ENCODE results near the gene ZNF507. TPM values are rescaled to one million over a fixed set of nuclear protein-coding genes. Genes with fewer than 3 reads are reported as not detected.

The ZNF507 gene
- total and polyA plus RNA-seq, 12 donors: 4.3 to 23.2 (median 14.7) TPM

- no peaks in the 10 kb centered on the region for H3K4me1 ChIP-seq (replicated peaks in 1 of 2)
- no peak for DNase-seq
- no peak overlapping the region for H3K4me3 ChIP-seq
- WGBS, 4 donors: 75 to 86% (median 82%) methylated on average over 1 of the region's 1 CpG
- no peaks in the 10 kb centered on the region for H3K36me3 ChIP-seq (replicated peaks in 1 of 2)
- no peak overlapping the region for H3K27ac ChIP-seq
- no peak for TF ChIP-seq POLR2A (IDR thresholded peaks at IDR 0.05)
- TF ChIP-seq CTCF (IDR thresholded peaks at IDR 0.05): no peak
- intact Hi-C loops (cut with DNase I): no loop called here
- no peaks in the 10 kb centered on the region for H3K27me3 ChIP-seq
- H3K9me3 ChIP-seq (replicated peaks in 1 of 3): peaks cover 0 to 6% (median 0%) of the 10 kb centered on the region in 3 donors
Measured at GRCh38 chr19:32303193-32303592, 42.2 kb upstream of the ZNF507 start.

GRCh38 chr19:32307591-32307990 is 37.8 kb upstream of the ZNF507 start:
- H3K4me3 ChIP-seq: no peak overlapping the region
- no peaks in the 10 kb centered on the region for H3K4me1 ChIP-seq (replicated peaks in 1 of 2)
- peaks cover 10% of the 10 kb centered on the region for H3K27me3 ChIP-seq
- no peak overlapping the region for H3K27ac ChIP-seq
- TF ChIP-seq POLR2A (IDR thresholded peaks at IDR 0.05) (no peak), CTCF (IDR thresholded peaks at IDR 0.05) (no peak)
- H3K36me3 ChIP-seq (replicated peaks in 1 of 2): no peaks in the 10 kb centered on the region
- DNase-seq: no peak
- intact Hi-C loops (cut with DNase I): no loop called here
- no peaks in the 10 kb centered on the region for H3K9me3 ChIP-seq (replicated peaks in 1 of 3)
- 81 to 96% (median 91%) methylated on average over 5 of the region's 5 CpGs for WGBS, 4 donors

- Histone ChIP-seq H3K4me1 (replicated peaks in 1 of 2) (no peaks in the 10 kb centered on the region), H3K27me3 (peaks cover 10% of the 10 kb centered on the region), H3K36me3 (replicated peaks in 1 of 2) (no peaks in the 10 kb centered on the region), H3K27ac (no peak overlapping the region), H3K4me3 (no peak overlapping the region), H3K9me3 (replicated peaks in 1 of 3) (no peaks in the 10 kb centered on the region)
- TF ChIP-seq POLR2A (IDR thresholded peaks at IDR 0.05) (no peak), CTCF (IDR thresholded peaks at IDR 0.05) (no peak)
- intact Hi-C loops (cut with DNase I): no loop called here
- WGBS, 4 donors: 69 to 73% (median 72%) methylated on average over 8 of the region's 8 CpGs
- no peak for DNase-seq
Measured at GRCh38 chr19:32308431-32309077, 36.9 kb upstream of the ZNF507 start.

- Histone ChIP-seq H3K4me1 (replicated peaks in 1 of 2) (no peaks in the 10 kb centered on the region), H3K27me3 (peaks cover 10% of the 10 kb centered on the region), H3K9me3 (replicated peaks in 1 of 3) (no peaks in the 10 kb centered on the region), H3K4me3 (no peak overlapping the region), H3K27ac (no peak overlapping the region), H3K36me3 (replicated peaks in 1 of 2) (no peaks in the 10 kb centered on the region)
- peak in 1 of 7 donors; percentile 34 for DNase-seq
- WGBS, 4 donors: 79 to 81% (median 79%) methylated on average over 19 to 29 of the region's 29 CpGs
- TF ChIP-seq POLR2A (IDR thresholded peaks at IDR 0.05): no peak
- no peak for TF ChIP-seq CTCF (IDR thresholded peaks at IDR 0.05)
- intact Hi-C loops (cut with DNase I): no loop called here
Measured at GRCh38 chr19:32309711-32310390, 35.6 kb upstream of the ZNF507 start.
